Karpas-422 (cell line): ENCODE measurements around the gene FHOD3. TPM values are rescaled to one million over a fixed set of nuclear protein-coding genes. Genes with fewer than 3 reads are reported as not detected.

Source experiments
- DNase-seq: peaks from one replicate; pipeline ENCODE4 v3.0.0-alpha.2; 2015
- H2AFZ ChIP-seq: fragments of 200-600 bp; sonication (generic); 2 replicates; pipeline ENCODE4 v1.6.1; 2014; ENCODE audit warnings: antibody characterized with exemption, low read length, mixed read lengths
- H3K27ac ChIP-seq: fragments of 200-600 bp; sonication (generic); 2 replicates; pipeline ENCODE4 v1.5.1; 2014; ENCODE audit warnings: mild to moderate bottlenecking, low read length, moderate library complexity
- H3K27me3 ChIP-seq: fragments of 200-600 bp; sonication (generic); 2 replicates; pipeline ENCODE4 v1.6.1; 2014; ENCODE audit warnings: low read length, mixed read lengths
- H3K36me3 ChIP-seq: fragments of 200-600 bp; sonication (generic); 2 replicates; pipeline ENCODE4 v1.6.1; 2014; ENCODE audit warnings: low read length, mixed read lengths; ENCODE audit not compliant: insufficient read depth
- H3K4me1 ChIP-seq: fragments of 200-600 bp; sonication (generic); 2 replicates; pipeline ENCODE4 v1.6.1; 2014; ENCODE audit warnings: mild to moderate bottlenecking, low read length, mixed read lengths
- H3K4me2 ChIP-seq: fragments of 200-600 bp; sonication (generic); 2 replicates; pipeline ENCODE4 v1.6.1; 2014; ENCODE audit warnings: low read length, low read depth, mild to moderate bottlenecking; ENCODE audit not compliant: poor library complexity, severe bottlenecking
- H3K4me3 ChIP-seq: fragments of 200-600 bp; sonication (generic); 2 replicates; pipeline ENCODE4 v1.5.1; 2014; ENCODE audit warnings: mild to moderate bottlenecking, antibody characterized with exemption, low read length, mixed read lengths
- H3K79me2 ChIP-seq: fragments of 200-600 bp; sonication (generic); 2 replicates; pipeline ENCODE4 v1.6.1; 2014; ENCODE audit warnings: mild to moderate bottlenecking, low read length, mixed read lengths
- H3K9ac ChIP-seq: fragments of 200-600 bp; sonication (generic); 2 replicates; pipeline ENCODE4 v1.6.0; 2014; ENCODE audit warnings: low read length
- H3K9me2 ChIP-seq: fragments of 200-600 bp; sonication (generic), shearing (Covaris generic); replicated peaks from 2 replicates; pipeline ENCODE4 v1.6.0; 2014; ENCODE audit warnings: mild to moderate bottlenecking, low read length, moderate library complexity; ENCODE audit not compliant: insufficient read depth
- H3K9me3 ChIP-seq: fragments of 300-700, 200-600 bp; sonication (generic); 2 replicates; pipeline ENCODE4 v1.6.1; 2014; ENCODE audit warnings: low read length, mixed read lengths
- H4K20me1 ChIP-seq: fragments of 200-600 bp; sonication (generic); 2 replicates; pipeline ENCODE4 v1.6.1; 2014; ENCODE audit warnings: mild to moderate bottlenecking, antibody characterized with exemption, low read length, low read depth; ENCODE audit not compliant: insufficient read depth
- total RNA-seq: library from RNA; depleted of rRNA; stranded (reverse); fragments of >200 nt; shearing (Covaris generic); gene quantifications from 2 replicates; pipeline ENCODE4 v1.2.3, GENCODE V29; 2014; ENCODE audit warnings: low replicate concordance

The FHOD3 gene
- total RNA-seq, 1 experiment from 2014 or later: 26.6 TPM

DNA sequence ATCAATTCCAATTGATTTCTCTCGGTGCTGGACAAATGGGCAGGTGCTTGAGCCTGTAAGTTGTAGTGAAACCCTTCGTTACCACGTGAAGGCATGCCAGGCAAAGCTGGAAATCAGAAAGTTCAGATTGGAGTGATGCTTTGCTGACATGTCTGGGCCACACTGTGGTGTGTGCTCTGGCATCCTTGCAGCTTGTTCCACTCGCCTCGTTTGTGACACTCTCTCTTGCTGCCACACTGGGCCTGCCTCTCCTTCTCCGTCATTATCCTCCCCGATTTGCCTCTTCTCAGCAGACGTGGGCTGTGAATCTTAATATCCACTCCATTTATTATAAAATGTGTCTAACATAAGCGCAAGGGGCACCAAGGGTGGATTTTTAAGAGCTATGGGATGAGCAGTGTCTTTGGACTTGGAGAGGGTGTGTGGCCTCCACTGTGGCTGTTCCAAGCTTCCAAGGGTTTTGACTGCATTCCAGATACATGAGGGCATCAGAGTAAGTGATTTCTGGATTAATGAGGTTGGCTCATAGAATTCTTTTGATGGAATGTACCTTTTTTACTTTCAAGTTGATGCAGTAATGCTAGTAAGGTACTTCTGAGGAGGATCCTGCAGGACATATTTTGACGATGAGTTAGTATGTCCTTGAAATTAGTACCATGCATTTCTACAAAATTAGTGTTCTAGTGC, 292.5 kb downstream of the FHOD3 start:
- no peak overlapping the region for H2AFZ ChIP-seq
- no peak for DNase-seq

DNA sequence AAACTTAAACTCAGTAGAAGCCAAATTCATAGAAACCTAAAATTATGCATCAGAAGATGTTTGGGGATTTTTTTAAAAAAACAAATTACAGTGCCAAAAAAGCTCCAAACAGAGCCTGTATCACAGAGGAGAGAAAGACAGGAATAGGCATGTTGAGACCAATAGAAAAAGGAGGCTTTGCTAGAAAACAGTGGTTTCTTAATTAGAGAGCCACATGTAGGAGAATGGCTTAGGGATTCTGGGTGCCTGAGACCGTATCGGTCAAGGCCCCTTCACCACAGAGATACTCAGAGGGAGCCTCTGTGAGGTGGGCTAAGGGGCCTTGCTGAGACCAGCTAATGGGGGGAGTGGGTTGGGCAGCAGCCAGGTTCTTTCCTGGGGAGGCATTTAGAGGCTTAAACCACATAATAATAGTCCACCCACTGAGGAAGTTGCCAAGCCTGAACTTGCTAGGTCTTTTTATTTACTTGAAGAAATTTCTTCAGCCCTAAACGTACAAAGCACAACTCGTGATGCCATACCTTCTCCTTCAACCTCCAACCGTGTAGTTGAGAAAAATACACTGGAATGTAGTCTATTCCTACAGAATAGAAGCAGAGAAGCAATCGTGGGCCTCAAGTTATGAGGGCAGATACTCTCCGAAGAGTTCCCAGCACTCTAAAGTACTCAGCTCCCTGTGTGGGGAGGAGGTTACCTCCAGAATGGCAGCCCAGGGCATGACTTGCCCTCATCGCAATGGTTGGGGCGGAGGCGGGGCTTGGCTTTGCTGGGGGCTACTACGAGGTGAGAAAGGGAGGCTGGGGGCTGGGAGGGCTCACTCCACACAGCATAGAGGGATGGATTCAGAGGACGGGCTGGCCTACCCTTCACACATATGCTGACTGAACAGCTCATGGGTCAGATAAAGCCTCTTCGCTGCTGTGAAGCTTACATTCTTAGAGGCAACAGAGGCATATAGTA, 293.4 kb downstream of the FHOD3 start:
- Histone ChIP-seq H3K4me3 (no peak overlapping the region), H3K4me2 (no peak overlapping the region), H3K9me2 (no peaks in the 10 kb centered on the region), H2AFZ (no peak overlapping the region), H4K20me1 (no peaks in the 10 kb centered on the region), H3K27ac (no peak overlapping the region), H3K9me3 (no peaks in the 10 kb centered on the region), H3K27me3 (no peaks in the 10 kb centered on the region), H3K36me3 (no peaks in the 10 kb centered on the region), H3K79me2 (no peaks in the 10 kb centered on the region), H3K9ac (no peak overlapping the region), H3K4me1 (no peaks in the 10 kb centered on the region)
- DNase-seq: no peak

More for the DNA sequence above, 292.5 kb downstream of the FHOD3 start:
- no peaks in the 10 kb centered on the region for H3K4me1 ChIP-seq
- H3K36me3 ChIP-seq: no peaks in the 10 kb centered on the region
- no peaks in the 10 kb centered on the region for H3K79me2 ChIP-seq
- H3K9ac ChIP-seq: no peak overlapping the region
- no peak overlapping the region for H3K4me3 ChIP-seq
- no peak overlapping the region for H3K4me2 ChIP-seq
- no peaks in the 10 kb centered on the region for H3K9me2 ChIP-seq
- no peaks in the 10 kb centered on the region for H4K20me1 ChIP-seq
- H3K9me3 ChIP-seq: no peaks in the 10 kb centered on the region
- H3K27ac ChIP-seq: no peak overlapping the region
- H3K27me3 ChIP-seq: no peaks in the 10 kb centered on the region

DNA sequence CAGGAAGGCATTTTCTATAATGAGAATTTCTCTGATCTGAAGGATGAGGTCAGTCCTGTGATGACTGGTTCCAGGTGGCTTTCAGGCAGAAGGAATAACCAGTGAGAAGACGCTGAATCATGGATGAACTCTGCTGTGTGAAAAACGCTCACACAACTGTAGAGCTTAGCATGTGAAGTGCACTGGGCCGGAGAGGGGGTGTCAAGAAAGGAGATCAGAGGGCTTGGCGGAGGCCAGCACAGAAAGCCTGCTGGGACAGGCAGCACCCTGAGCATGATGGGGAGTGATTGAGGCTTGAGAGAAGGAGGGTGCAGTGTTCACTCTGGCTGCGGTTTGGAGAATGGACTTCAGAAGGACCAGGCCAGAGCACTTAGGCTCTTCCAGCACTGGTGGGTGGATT, 294.8 kb downstream of the FHOD3 start:
- DNase-seq: no peak
- Histone ChIP-seq H3K27me3 (no peaks in the 10 kb centered on the region), H3K9me2 (no peaks in the 10 kb centered on the region), H3K4me3 (no peak overlapping the region), H3K9ac (no peak overlapping the region), H2AFZ (no peak overlapping the region), H4K20me1 (no peaks in the 10 kb centered on the region), H3K4me1 (no peaks in the 10 kb centered on the region), H3K79me2 (no peaks in the 10 kb centered on the region), H3K27ac (no peak overlapping the region), H3K9me3 (no peaks in the 10 kb centered on the region), H3K36me3 (no peaks in the 10 kb centered on the region), H3K4me2 (no peak overlapping the region)

DNA sequence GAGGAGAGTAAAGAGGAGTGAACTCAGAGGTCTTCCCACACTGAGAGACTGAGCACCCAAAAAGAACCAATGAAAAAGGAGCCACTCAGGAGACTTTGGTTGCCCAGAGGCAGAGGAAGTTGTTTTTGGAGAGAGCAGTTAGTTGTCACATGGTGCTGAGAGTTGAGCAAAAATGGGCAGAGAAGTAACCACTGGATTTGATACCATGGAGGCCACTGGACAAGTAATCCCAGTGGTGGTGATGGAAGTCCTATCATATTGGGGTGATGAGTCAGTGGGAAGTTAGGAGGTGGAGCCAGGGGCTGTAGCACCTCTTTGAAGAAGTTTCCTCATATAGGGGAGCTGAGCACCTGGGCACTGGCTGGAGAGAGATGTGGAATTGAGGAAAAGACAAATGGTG, 295.5 kb downstream of the FHOD3 start:
- Histone ChIP-seq H4K20me1 (no peaks in the 10 kb centered on the region), H3K4me3 (no peak overlapping the region), H3K4me1 (no peaks in the 10 kb centered on the region), H3K4me2 (no peak overlapping the region), H3K9me3 (no peaks in the 10 kb centered on the region), H3K9me2 (no peaks in the 10 kb centered on the region), H3K27ac (no peak overlapping the region), H3K9ac (no peak overlapping the region), H3K36me3 (no peaks in the 10 kb centered on the region), H2AFZ (no peak overlapping the region), H3K27me3 (no peaks in the 10 kb centered on the region), H3K79me2 (no peaks in the 10 kb centered on the region)
- no peak for DNase-seq

DNA sequence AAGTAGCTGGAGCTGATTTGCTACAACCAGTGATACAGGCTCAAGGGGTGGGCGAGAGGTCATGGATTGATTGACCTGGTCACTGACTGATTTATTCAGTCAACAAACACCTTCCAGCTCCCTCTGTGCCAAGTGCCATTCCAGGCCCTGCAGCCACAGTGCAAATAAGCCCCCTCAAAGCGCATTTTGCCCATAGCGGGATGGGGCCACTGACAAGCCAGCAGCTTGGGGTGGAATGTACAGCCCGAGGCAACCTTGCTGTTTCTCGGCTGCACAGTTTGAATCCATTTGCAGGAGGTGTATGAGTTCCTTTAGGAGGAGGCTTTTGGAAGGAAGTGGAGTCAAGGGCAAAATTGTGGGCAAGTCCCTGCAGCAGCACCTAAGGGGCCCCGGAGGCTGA, 296.1 kb downstream of the FHOD3 start:
- Histone ChIP-seq H3K27ac (no peak overlapping the region), H3K9ac (no peak overlapping the region), H3K9me3 (no peaks in the 10 kb centered on the region), H3K4me1 (no peaks in the 10 kb centered on the region), H2AFZ (no peak overlapping the region), H4K20me1 (no peaks in the 10 kb centered on the region), H3K36me3 (no peaks in the 10 kb centered on the region), H3K9me2 (no peaks in the 10 kb centered on the region), H3K4me2 (no peak overlapping the region), H3K79me2 (no peaks in the 10 kb centered on the region), H3K27me3 (no peaks in the 10 kb centered on the region), H3K4me3 (no peak overlapping the region)
- DNase-seq: no peak

DNA sequence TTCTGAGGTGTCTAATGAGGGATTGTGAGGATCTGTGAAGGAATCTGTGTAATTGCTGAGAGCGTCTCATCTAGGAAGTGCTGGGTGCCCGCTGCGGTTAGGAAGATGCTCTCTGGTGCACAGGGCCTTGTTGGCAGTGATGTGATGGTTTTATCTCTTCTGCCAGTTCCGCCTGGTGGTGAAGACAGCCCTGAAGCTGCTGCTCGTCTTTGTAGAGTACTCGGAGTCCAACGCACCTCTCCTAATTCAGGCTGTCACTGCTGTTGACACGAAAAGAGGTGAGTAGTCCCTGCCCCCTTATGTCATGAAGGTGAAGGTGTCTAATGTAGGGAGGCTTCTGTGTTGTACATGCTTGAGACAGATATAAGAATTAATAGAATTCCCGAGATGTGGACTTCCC, 297.1 kb downstream of the FHOD3 start:
- H3K27ac ChIP-seq: no peak overlapping the region
- no peaks in the 10 kb centered on the region for H3K27me3 ChIP-seq
- DNase-seq: no peak
- no peaks in the 10 kb centered on the region for H3K79me2 ChIP-seq
- no peaks in the 10 kb centered on the region for H3K4me1 ChIP-seq
- H3K9me2 ChIP-seq: no peaks in the 10 kb centered on the region
- no peak overlapping the region for H3K9ac ChIP-seq
- H3K9me3 ChIP-seq: no peaks in the 10 kb centered on the region
- H2AFZ ChIP-seq: no peak overlapping the region
- no peaks in the 10 kb centered on the region for H3K36me3 ChIP-seq
- H4K20me1 ChIP-seq: no peaks in the 10 kb centered on the region
- no peak overlapping the region for H3K4me2 ChIP-seq
- no peak overlapping the region for H3K4me3 ChIP-seq

DNA sequence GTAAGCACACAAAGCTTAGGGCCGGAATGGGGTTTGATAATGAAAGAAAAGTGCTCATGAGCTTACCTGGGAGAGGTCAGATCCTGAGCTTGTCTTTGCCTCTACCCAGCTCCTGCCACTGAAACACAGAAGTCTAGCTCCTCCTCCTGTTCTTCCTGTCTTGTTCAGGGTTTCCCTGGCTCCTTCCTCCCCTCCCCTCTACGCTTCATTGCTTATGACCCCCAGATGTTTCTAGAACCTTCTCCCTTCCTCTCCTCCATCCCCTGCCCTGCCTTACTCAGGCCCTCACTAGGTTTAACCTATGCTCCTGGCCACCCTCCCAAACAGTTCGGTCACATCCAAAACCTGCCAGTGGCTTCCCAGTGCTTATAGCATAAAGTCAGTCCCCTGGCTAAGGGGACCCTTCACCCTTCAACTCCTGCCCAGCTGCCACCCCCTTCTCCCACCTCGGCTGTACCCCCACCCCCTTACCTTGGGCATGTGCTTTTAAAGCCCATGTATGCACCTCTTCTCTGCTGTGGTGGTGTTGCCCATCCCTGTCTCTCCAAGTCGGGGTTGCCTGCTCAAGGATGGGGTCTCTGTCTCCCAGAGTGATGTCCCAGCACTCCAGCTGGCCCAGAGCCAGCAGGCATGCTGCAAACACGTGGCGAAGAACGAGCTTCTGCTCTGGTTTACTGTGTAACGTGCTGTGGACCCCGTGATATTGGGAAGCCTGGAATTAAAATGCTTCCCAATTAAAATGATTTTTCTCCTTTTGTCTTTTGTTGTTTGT, 297.7 kb downstream of the FHOD3 start:
- H3K4me1 ChIP-seq: no peaks in the 10 kb centered on the region

DNA sequence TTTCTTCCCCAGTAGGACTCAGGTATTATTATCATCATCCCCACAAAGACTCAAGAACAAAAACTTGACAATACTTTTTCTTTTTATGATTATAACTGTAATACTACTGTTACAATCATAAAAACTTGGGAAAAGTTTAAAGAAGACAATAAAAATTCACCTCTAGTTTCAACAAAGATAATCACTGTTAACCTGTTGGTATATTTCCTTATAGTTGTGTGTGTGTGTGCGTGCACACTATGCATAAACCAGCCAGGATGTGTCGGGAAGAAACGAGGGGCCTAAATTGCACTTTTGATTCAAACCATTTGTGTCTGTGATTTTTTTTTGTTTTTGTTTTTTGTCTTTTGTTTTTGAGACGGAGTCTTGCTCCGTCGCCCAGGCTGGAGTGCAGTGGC, 298.3 kb downstream of the FHOD3 start:
- Histone ChIP-seq H3K4me3 (no peak overlapping the region), H2AFZ (no peak overlapping the region), H3K9ac (no peak overlapping the region), H3K9me2 (no peaks in the 10 kb centered on the region), H3K4me1 (no peaks in the 10 kb centered on the region), H3K4me2 (no peak overlapping the region), H3K9me3 (no peaks in the 10 kb centered on the region), H3K27me3 (no peaks in the 10 kb centered on the region), H3K36me3 (no peaks in the 10 kb centered on the region), H4K20me1 (no peaks in the 10 kb centered on the region), H3K27ac (no peak overlapping the region), H3K79me2 (no peaks in the 10 kb centered on the region)
- DNase-seq: no peak

More for the DNA sequence above, 297.7 kb downstream of the FHOD3 start:
- Histone ChIP-seq H4K20me1 (no peaks in the 10 kb centered on the region), H3K4me3 (no peak overlapping the region), H3K27me3 (no peaks in the 10 kb centered on the region), H2AFZ (no peak overlapping the region), H3K9me2 (no peaks in the 10 kb centered on the region), H3K27ac (no peak overlapping the region), H3K36me3 (no peaks in the 10 kb centered on the region), H3K4me2 (no peak overlapping the region), H3K9ac (no peak overlapping the region), H3K79me2 (no peaks in the 10 kb centered on the region), H3K9me3 (no peaks in the 10 kb centered on the region)
- no peak for DNase-seq
